HG03469 (cell line): ENCODE results near the gene NPAS4.

Source experiments
- ATAC-seq: cut with Tn5 transposase; IDR thresholded peaks from one replicate; pipeline ENCODE4 v1.9.1; 2021; ENCODE audit warnings: mild to moderate bottlenecking, moderate library complexity, moderate number of reproducible peaks; ENCODE audit not compliant: unreplicated experiment

The NPAS4 gene

GRCh38 chr11:66475349-66476172 lies 54.7 kb downstream of the NPAS4 start:
- no peak for ATAC-seq
